Skin epidermis (tissue), 12 donors: Measurements from ENCODE around the gene NME9.

Source experiments
- H3K27ac ChIP-seq, 21 experiments: fragments of 200-600 bp; sonication (generic) in 11 of 21; one replicate each; pipeline ENCODE4 v1.5.0; 2020; ENCODE audit warnings: mild to moderate bottlenecking in 3 of 21, inconsistent platforms in 2 of 21, moderate library complexity in 2 of 21
- H3K4me3 ChIP-seq, 7 experiments: fragments of 200-600 bp; sonication (generic) in 2 of 7; one replicate each; pipeline ENCODE4 v1.5.0; 2020; ENCODE audit warnings: inconsistent platforms in 2 of 7, mild to moderate bottlenecking in 2 of 7, moderate library complexity in 1 of 7

The NME9 gene

GRCh38 chr3:138344754-138345153, 15.1 kb upstream of the NME9 start:
- no peak overlapping the region for H3K4me3 ChIP-seq
- H3K27ac ChIP-seq = no peak overlapping the region

GRCh38 chr3:138340511-138340910, 10.9 kb upstream of the NME9 start:
- Histone ChIP-seq H3K4me3 (no peak overlapping the region), H3K27ac (no peak overlapping the region)

GRCh38 chr3:138338811-138339210, 9.2 kb upstream of the NME9 start:
- no peak overlapping the region for H3K4me3 ChIP-seq
- H3K27ac ChIP-seq = no peak overlapping the region

GRCh38 chr3:138338244-138338643, 8.6 kb upstream of the NME9 start:
- Histone ChIP-seq H3K27ac (no peak overlapping the region), H3K4me3 (no peak overlapping the region)

- H3K4me3 ChIP-seq = no peak overlapping the region
- no peak overlapping the region for H3K27ac ChIP-seq
Observed at GRCh38 chr3:138336454-138336999, 6.9 kb upstream of the NME9 start.

GRCh38 chr3:138334608-138335007, 5.0 kb upstream of the NME9 start:
- Histone ChIP-seq H3K4me3 (no peak overlapping the region), H3K27ac (no peak overlapping the region)

- Histone ChIP-seq H3K27ac (no peak overlapping the region), H3K4me3 (no peak overlapping the region)
Observed at GRCh38 chr3:138332472-138333073, 2.9 kb upstream of the NME9 start.

GRCh38 chr3:138331143-138331894, 1.7 kb upstream of the NME9 start:
- H3K27ac ChIP-seq = no peak overlapping the region
- no peak overlapping the region for H3K4me3 ChIP-seq

- Histone ChIP-seq H3K4me3 (peak overlapping the region in 6 of 7 experiments; percentile 30 to 52 (median 50)), H3K27ac (peak overlapping the region in 3 of 21 experiments; percentile 60 to 67 (median 65))
Observed at GRCh38 chr3:138329984-138330293, 288 bp upstream of the NME9 start.

- Histone ChIP-seq H3K27ac (no peak overlapping the region), H3K4me3 (no peak overlapping the region)
Observed at GRCh38 chr3:138328341-138328740, 1.3 kb downstream of the NME9 start.

- H3K4me3 ChIP-seq = no peak overlapping the region
Observed at GRCh38 chr3:138327831-138328230, 1.8 kb downstream of the NME9 start.

GRCh38 chr3:138326866-138327595, 2.6 kb downstream of the NME9 start:
- H3K4me3 ChIP-seq = no peak overlapping the region
- H3K27ac ChIP-seq = no peak overlapping the region

More at GRCh38 chr3:138327831-138328230, 1.8 kb downstream of the NME9 start:
- no peak overlapping the region for H3K27ac ChIP-seq

GRCh38 chr3:138325990-138326389, 3.7 kb downstream of the NME9 start:
- Histone ChIP-seq H3K4me3 (no peak overlapping the region), H3K27ac (no peak overlapping the region)

GRCh38 chr3:138323971-138324370, 5.7 kb downstream of the NME9 start:
- Histone ChIP-seq H3K27ac (no peak overlapping the region), H3K4me3 (no peak overlapping the region)

GRCh38 chr3:138317687-138318086, 12.0 kb downstream of the NME9 start:
- Histone ChIP-seq H3K27ac (no peak overlapping the region), H3K4me3 (no peak overlapping the region)

- H3K4me3 ChIP-seq = no peak overlapping the region
- no peak overlapping the region for H3K27ac ChIP-seq
Observed at GRCh38 chr3:138314751-138315150, 14.9 kb downstream of the NME9 start.

- H3K27ac ChIP-seq = no peak overlapping the region
Observed at GRCh38 chr3:138310494-138310893, 19.2 kb downstream of the NME9 start.

GRCh38 chr3:138308783-138309182, 20.9 kb downstream of the NME9 start:
- Histone ChIP-seq H3K27ac (no peak overlapping the region), H3K4me3 (no peak overlapping the region)

More at GRCh38 chr3:138310494-138310893, 19.2 kb downstream of the NME9 start:
- no peak overlapping the region for H3K4me3 ChIP-seq

GRCh38 chr3:138307899-138308298, 21.8 kb downstream of the NME9 start:
- no peak overlapping the region for H3K4me3 ChIP-seq
- no peak overlapping the region for H3K27ac ChIP-seq

- H3K27ac ChIP-seq = no peak overlapping the region
- no peak overlapping the region for H3K4me3 ChIP-seq
Observed at GRCh38 chr3:138303474-138303873, 26.2 kb downstream of the NME9 start.

- Histone ChIP-seq H3K27ac (no peak overlapping the region), H3K4me3 (no peak overlapping the region)
Observed at GRCh38 chr3:138300647-138301046, 29.0 kb downstream of the NME9 start.
